Stimulated activated CD8-positive, alpha-beta memory T cell treated with anti-CD3 and anti-CD28 coated beads, Interleukin-12 subunit alpha, Interleukin-12 subunit beta, amount 100 ng/mL, for 24 hours (primary cell): ENCODE results near the gene SLC9B2.
"Not testable (repeated sequence)": the region's sequence is repeated elsewhere in the genome, so short reads cannot be mapped to it uniquely, and the experiment has no call there.

Experiments
- DNase-seq: peaks from one replicate; pipeline ENCODE4 v3.0.0-alpha.2; 2020; ENCODE audit errors: extremely low read depth

Gene SLC9B2

DNA sequence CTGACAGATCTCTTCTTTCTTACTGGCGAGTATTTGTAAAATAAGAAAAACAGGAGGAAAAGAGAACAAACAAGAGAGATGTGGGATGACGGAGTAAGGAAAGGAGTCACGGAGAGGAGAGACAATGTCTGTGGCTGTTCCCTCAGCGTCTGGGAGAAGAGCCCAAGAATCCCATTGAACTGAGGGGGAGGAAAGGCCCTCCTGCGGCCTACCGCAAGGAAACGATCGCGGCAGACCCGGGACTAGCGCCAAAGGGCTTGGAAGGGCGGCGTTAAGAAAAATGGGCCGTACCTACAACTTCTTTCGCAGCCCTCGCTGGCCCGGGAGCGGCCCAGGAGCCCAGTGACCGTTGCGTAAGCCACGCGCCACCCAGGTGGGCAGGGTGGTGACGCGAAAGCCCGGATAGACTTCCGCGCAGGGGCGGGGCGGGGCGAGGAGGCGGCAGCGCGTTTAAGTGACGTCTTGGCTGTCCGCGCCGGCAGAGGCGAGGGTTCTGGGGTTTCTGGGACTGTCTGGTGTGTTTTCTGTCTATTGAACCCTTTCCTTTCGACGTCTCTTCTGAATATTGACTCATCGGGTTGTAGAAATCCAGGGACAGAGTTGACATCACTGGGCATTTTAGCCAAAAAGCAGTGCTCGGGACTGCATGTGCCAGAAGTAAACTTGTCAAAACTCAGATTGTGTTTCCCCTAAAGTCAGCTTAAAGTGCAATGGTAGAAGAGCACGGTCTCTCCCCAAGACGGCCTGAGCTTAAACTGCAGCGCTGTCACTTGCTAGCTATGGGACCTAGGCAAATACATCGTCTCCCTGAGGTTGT lies 57.0 kb downstream of the SLC9B2 start, which contains the start of gene SLC9B1:
Gene SLC9B1 (minus strand): TSS at position 398 of the 817 bp plus-strand sequence. CDS start 27,994 bp downstream, outside the sequence.
- peak; percentile 77 for DNase-seq

GRCh38 chr4:103018391-103019307 lies 57.9 kb downstream of the SLC9B2 start:
- DNase-seq = no peak

DNA sequence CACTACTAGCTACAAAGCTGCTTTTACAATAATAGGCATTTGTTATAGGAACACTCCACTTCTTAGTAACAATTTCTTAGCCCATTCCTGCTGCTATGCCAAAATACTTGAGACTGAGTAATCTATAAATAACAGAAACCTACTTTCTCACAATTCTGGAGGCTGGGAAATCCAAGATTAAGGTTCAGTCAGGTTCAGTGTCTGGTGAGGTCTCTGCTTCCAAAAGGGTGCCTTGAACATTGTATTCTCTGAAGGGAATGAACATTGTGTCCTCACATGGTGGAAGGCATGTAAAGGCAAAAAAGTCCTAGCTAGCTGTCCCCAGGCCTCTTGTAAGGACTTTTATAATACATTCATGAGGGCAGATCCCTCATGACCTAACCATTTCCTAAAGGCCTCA lies 64.0 kb downstream of the SLC9B2 start:
- DNase-seq = no peak

- no peak for DNase-seq
Measured at GRCh38 chr4:103012060-103012459, 64.5 kb downstream of the SLC9B2 start.

DNA sequence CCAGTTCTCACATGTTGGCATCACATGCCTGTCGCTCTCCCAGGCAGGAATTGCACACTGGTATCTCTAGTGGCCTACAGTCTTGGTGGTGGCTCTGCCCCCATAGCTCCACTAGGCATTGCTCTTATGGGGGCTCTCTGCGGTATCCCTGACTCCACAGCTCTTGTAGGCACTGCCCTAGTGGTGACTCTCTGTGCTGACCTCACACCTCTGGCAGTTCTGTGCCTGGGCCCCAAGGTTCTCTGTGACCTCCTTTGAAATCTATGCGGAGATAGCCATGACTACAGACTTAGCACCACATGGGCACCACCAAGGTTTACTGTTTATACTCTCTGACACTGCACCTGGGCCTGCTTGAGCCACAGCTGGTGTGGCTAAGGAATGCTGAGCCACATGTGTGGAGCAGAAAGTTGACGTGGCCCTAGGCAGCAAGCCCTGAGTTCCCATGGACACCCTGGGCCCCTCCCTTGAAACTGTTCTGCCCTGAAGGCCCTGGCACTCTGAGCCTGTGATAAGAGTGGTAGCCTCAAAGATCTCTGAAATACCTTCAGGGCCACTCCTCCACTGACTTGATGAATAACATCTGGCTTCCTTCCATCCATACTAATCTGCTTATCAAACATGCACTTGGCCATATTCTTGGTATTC lies 65.1 kb downstream of the SLC9B2 start:
- DNase-seq = no peak

DNA sequence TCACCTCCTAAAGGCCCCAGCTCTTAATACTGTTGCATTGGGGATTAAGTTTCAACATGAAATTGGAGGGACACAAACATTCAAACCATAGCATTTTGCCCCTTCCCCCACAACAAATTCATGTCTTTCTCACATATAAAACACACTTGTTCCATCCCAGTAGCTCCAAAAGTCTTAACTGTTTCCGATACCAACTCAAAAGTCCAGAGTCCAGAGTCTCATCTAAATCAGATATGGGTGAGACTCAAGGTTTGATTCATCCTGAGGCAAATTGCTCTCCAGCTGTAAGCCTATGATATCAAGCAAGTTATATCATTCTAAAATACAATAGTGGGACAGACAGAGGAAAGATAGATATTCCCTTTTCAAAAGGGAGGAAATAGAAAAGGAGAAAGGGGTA lies 65.8 kb downstream of the SLC9B2 start:
- DNase-seq = no peak

DNA sequence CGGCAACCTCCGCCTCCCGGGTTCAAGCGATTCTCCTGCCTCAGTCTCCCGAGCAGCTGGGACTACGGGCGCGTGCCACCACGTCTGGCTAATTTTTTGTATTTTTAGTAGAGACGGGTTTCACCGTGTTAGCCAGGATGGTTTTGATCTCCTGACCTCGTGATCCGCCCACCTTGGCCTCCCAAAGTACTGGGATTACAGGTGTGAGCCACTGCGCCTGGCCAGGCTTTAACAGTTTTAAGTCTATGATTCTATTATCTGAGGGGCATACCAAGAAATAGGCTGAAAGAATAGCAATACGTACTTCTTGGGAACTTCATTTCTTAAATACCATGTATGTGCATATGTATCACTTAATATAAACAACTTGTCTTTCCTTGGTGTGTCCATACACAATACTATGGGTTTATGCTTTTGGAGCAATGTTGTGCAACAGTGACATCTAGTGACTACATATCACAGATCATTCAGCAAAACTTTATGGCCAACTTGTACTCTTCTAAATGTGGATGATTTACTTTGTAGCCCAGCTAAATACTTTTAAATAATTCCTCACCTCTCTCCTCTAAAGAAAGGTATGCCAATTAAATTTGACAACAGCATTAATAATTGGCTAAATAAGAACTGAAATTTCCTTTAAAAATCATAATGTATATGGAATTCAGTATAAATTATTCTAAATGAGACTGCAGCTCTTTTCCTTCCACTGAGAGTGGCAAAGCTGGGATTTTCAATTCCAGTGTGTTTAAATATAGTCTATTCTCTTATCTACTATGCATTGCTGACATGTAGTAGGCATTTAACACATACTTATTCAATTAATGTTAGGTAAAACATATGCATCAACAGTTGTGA lies 67.5 kb downstream of the SLC9B2 start:
- no peak for DNase-seq

DNA sequence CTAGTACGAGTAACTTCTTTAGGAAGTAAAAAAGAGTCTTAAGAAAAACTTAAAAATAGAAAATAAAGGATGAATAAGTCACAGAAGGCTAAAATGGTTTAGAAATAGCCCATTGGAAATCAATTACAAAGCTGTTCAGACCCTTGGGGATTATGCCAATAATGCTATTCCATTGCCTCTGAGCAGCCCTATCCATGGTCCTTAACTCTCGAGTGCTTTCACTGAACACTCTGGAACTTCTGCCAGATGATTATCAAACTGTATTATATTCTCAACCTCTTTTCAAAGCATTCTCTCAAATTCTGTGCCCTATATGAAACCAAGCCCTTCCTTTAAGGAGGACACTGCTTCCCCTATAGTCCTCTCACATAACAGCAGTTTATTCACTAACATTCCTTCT lies 74.0 kb downstream of the SLC9B2 start:
- DNase-seq = no peak

GRCh38 chr4:102994803-102995202 lies 81.8 kb downstream of the SLC9B2 start:
- DNase-seq = no peak

DNA sequence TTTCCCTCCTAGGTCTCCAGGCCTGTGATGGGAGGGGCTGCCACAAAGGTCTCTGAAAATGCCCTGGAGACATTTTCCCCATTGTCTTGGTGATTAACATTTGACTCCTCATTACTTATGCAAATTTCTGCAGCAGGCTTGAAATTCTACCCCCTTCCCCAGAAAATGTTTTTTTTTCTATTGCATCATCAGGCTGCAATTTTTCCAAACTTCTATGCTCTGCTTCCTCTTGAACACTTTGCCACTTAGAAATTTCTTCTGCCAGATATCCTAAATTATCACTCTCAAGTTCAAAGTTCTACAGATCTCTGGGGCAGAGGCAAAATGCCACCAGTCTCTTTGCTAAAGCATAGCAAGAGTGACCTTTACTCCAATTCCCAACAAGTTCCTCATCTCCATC lies 82.6 kb downstream of the SLC9B2 start:
- DNase-seq = not testable (repeated sequence)

GRCh38 chr4:102988429-102989020 lies 88.0 kb downstream of the SLC9B2 start:
- DNase-seq = no peak

GRCh38 chr4:102981005-102981404 lies 95.6 kb downstream of the SLC9B2 start:
- no peak for DNase-seq
